HG03565 (cell line): ENCODE results near the gene CCDC148.

Experiments
- ATAC-seq: cut with Tn5 transposase; IDR thresholded peaks from one replicate; pipeline ENCODE4 v1.9.1; 2021; ENCODE audit warnings: mild to moderate bottlenecking, moderate library complexity; ENCODE audit not compliant: unreplicated experiment

The CCDC148 gene

GRCh38 chr2:158456309-158457066 is at the start of gene CCDC148, which contains the start of gene PKP4:
TSS of gene CCDC148 (minus strand) at chr2:158456753. CDS start at chr2:158456439, 314 bp downstream.
TSS of gene PKP4 (plus strand) at chr2:158456952. CDS start at chr2:158533185, 76,233 bp downstream.
- peak; percentile 95 for ATAC-seq

- no peak for ATAC-seq
These were observed 48.9 kb upstream of the CCDC148 start for GRCh38 chr2:158505448-158505934.

- ATAC-seq, result no peak
These were observed 47.5 kb upstream of the CCDC148 start for GRCh38 chr2:158504088-158504487.

GRCh38 chr2:158502974-158503373 is 46.4 kb upstream of the CCDC148 start:
- no peak for ATAC-seq

- no peak for ATAC-seq
These were observed 44.7 kb upstream of the CCDC148 start for GRCh38 chr2:158501301-158501700.

GRCh38 chr2:158500333-158500732 is 43.8 kb upstream of the CCDC148 start:
- no peak for ATAC-seq

- no peak for ATAC-seq
These were observed 42.8 kb upstream of the CCDC148 start for GRCh38 chr2:158499383-158499782.

GRCh38 chr2:158498749-158499136 is 42.2 kb upstream of the CCDC148 start:
- ATAC-seq, result no peak

GRCh38 chr2:158498043-158498748 is 41.6 kb upstream of the CCDC148 start:
- ATAC-seq, result no peak

GRCh38 chr2:158497486-158497885 is 40.9 kb upstream of the CCDC148 start:
- no peak for ATAC-seq

- ATAC-seq, result no peak
These were observed 40.4 kb upstream of the CCDC148 start for GRCh38 chr2:158496986-158497385.

- ATAC-seq, result no peak
These were observed 38.6 kb upstream of the CCDC148 start for GRCh38 chr2:158495175-158495574.

- no peak for ATAC-seq
These were observed 36.9 kb upstream of the CCDC148 start for GRCh38 chr2:158493458-158493857.

- no peak for ATAC-seq
These were observed 34.5 kb upstream of the CCDC148 start for GRCh38 chr2:158491072-158491471.

- ATAC-seq, result no peak
These were observed 33.0 kb upstream of the CCDC148 start for GRCh38 chr2:158489366-158490112.

- no peak for ATAC-seq
These were observed 32.1 kb upstream of the CCDC148 start for GRCh38 chr2:158488442-158489216.

GRCh38 chr2:158487419-158487818 is 30.9 kb upstream of the CCDC148 start:
- ATAC-seq, result no peak

- ATAC-seq, result no peak
These were observed 30.4 kb upstream of the CCDC148 start for GRCh38 chr2:158486970-158487325.

GRCh38 chr2:158486150-158486969 is 29.8 kb upstream of the CCDC148 start:
- no peak for ATAC-seq
